ENCODE measurements around the gene SDHAF2. TPM values are rescaled to one million over a fixed set of nuclear protein-coding genes. Genes with fewer than 3 reads are reported as not detected.
"Not testable (repeated sequence)": the region's sequence is repeated elsewhere in the genome, so short reads cannot be mapped to it uniquely, and the experiment has no call there.

The SDHAF2 gene
- 37.7 and 41.8 TPM in 2 replicates for polyA plus RNA-seq (2014; cell fraction: cytosol; rRNA removed)
- 45.3 and 48.5 TPM in 2 replicates for polyA plus RNA-seq (2014; cell fraction: nucleus; rRNA removed)

- DNase-seq (ENCODE audit: low spot score): peak; percentile 95
Measured at GRCh38 chr11:61429691-61430582, at the start of gene SDHAF2, which contains the start of gene CPSF7. TSS of gene SDHAF2 (plus strand) at chr11:61430124. CDS start at chr11:61430147, 23 bp downstream. TSS of gene CPSF7 (minus strand) at chr11:61429975. CDS start at chr11:61429235, 740 bp downstream.

DNA sequence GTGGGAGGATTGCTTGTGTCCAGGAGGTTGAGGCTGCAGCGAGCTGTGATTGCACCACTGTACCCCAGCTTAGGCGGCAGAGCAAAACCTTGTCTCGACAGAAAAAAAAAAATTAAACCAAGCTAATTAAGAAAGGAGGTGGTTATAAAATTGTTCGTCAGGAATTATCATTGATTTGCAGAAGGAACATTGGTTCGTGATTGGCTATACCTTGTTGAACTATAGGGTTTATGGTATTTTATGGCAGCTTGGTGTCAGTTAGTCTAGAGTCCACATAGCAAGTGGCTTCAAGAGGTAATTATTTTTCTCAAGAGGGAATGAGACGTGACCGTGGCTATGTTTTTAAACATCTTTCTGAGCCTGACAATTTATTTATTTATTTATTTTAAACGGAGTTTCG lies 49.0 kb upstream of the SDHAF2 start:
- no peak for DNase-seq (ENCODE audit: low spot score)

- not testable (repeated sequence) for DNase-seq (ENCODE audit: low spot score)
Measured at GRCh38 chr11:61383859-61384258, 46.1 kb upstream of the SDHAF2 start.

- no peak for DNase-seq (ENCODE audit: low spot score)
Measured at GRCh38 chr11:61384271-61385242, 45.4 kb upstream of the SDHAF2 start.

DNA sequence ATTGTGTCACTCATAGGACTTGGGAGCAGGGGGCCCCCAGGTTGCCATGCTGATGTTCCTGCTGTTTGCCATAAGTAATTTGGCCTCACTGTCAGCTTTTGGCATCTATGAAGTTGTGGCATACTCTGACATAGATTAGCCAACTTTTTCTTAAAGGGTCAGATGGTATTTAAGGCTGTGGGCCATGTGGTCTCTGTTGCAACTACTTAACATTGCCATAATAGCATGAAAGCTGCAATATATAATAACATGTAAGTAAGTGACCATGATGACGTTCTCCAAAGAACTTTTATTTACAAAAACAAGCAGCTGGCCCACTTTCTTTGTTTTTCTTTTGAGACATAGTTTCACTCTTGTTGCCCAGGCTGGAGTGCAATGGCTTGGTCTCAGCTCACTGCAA lies 39.8 kb upstream of the SDHAF2 start:
- no peak for DNase-seq (ENCODE audit: low spot score)

- peak; percentile 25 for DNase-seq (ENCODE audit: low spot score)
Measured at GRCh38 chr11:61392981-61393595, 36.8 kb upstream of the SDHAF2 start.

DNA sequence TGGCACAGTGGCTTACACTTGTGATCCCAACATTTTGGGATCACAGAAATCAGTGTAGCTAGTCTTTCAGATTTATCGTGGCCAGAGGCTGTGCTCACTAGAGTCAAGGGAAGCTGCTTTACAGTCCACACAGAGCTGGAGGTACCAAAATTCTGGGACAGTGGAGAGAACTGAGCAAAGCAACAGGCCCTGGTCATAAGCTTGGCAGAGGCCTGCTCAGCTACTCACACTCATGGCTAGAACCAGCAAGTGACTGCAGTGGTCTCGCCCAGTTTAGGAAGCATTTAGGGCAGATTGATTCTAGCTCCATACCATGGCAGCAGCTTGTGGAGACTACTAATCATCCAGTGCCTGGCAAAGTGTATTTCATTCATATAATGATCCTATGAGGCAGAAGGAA lies 28.8 kb upstream of the SDHAF2 start:
- DNase-seq (ENCODE audit: low spot score): no peak

DNA sequence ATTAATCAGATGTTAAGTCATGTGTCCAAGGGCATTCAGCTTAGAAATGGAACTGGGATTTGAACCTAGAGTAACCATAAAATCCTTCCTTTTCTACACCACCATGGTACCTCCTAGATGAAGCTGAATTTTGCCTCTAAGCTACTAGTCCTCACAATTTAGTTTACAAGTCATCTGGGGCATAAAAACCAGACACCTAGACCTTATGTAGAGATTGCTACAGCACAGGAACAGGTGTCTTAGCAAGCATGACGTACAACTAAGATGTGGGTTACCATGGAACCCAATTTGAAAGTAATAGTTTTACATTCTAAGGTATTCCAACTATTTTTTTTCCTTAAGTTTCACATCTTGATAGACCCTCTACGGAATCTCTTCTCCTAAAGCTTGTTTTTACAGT lies 28.4 kb upstream of the SDHAF2 start:
- DNase-seq (ENCODE audit: low spot score): no peak

GRCh38 chr11:61403658-61404057 lies 26.3 kb upstream of the SDHAF2 start:
- no peak for DNase-seq (ENCODE audit: low spot score)

DNA sequence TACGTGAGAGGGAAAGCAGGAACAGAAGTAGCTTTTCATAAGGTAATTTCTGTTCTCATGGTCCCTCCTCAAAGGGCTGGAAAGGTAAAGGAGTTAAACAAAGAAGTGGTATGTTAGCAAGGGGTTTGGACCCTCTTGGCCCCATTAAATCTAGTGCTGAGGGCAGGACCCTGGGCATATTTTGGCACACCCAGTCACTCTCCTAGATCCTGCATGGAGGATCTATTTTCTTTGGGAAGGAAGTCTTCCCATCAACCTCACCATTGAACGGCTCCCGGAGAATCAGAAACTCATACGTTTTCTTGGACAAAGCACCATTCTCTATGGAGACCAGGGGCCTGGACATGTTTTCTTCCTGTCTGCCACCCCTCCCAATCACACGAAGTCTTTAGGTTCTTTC lies 25.8 kb upstream of the SDHAF2 start:
- DNase-seq (ENCODE audit: low spot score): no peak

- no peak for DNase-seq (ENCODE audit: low spot score)
Measured at GRCh38 chr11:61404641-61405040, 25.3 kb upstream of the SDHAF2 start.

GRCh38 chr11:61406067-61406466 lies 23.9 kb upstream of the SDHAF2 start:
- no peak for DNase-seq (ENCODE audit: low spot score)

DNA sequence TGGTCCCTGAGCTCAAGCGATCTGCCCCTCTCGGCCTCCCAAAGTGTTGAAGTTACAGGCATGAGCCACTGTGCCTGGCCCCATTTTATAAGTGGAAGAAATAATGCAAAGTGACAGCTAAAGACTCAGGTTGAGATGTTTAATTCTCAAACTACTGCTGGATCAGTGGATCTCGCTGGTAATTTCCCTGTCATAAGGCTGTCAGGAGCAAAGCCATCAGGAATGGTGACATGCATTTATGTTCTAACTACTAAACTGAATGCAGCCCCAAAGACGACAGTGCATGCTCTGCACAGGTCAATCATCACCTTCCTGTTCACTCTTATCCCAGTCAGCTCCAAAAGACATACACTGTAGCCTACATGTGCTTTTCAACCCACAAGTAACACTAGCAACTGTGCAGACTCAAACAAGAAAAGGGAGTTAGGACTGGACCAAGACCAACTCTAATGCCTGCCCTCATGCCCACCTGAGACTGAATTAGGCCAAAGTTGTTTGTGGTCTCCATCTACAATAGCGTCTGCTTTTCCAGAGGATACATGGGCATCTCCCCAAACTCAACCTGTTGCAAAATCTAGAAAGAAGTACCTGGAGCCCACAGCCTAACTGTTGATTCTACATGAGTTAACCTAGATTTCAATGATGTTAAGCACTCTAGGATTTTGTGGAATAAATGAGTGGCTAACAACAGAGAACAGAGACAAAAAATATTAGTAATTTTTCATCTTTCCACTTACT lies 22.8 kb upstream of the SDHAF2 start:
- DNase-seq (ENCODE audit: low spot score): no peak

DNA sequence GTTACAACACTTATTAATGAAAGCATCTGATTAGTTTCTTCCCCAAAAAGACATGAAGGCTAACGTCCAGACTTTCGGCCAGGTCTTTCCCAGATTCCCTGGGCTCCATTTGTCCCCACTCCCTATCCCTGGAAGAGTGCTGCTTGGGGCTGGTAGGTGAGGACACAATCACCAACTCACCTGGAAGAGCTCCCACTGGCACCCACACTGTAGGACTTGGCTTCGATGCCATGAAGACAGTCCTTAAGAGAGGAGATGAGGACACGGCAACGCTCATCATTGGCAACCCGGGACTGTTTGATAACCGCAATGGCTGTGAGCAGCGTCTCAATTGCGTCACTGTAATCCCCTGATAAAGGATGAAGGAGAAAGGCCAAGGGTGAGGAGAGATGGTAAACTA lies 18.3 kb upstream of the SDHAF2 start:
- no peak for DNase-seq (ENCODE audit: low spot score)

GRCh38 chr11:61413496-61413895 lies 16.4 kb upstream of the SDHAF2 start:
- no peak for DNase-seq (ENCODE audit: low spot score)

GRCh38 chr11:61414547-61414946 lies 15.4 kb upstream of the SDHAF2 start:
- DNase-seq (ENCODE audit: low spot score): no peak

DNA sequence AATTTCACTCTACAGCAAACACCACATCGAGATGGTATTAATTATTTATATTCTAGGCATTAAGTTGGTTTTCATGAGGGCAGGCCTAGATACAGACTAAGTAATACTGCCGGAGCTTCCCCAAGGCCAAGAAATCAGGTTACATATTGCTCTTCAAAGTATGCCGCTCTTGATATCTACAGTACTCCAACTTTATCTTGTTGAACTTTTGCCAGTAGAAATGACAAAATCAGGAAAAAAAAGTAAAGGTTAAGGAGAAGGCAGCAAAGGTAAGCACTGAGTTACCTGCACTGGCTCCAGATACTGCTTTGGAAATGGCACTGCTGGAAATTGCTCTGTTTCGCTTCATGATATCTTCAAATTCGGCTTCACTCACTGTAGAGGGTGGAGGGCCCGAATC lies 14.5 kb upstream of the SDHAF2 start:
- DNase-seq (ENCODE audit: low spot score): no peak

DNA sequence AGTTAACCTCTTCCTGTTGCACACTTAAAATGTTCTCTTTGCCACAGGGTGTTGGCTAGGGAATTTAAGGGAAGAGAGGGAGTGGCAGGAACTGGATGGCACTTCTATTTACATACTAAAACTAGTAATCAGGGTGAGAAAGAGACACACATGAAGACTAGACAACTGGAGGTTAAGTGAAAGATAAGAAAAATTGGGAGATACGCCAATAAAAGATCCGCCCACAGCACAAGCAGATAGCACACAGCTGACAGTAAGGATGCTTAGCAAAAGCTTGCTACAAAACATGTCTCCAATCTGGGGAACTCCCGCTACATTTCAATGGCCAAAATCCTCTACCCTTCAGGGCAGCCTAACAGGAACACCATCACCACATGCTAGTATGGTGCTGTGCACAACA lies 13.0 kb upstream of the SDHAF2 start:
- DNase-seq (ENCODE audit: low spot score): no peak

- DNase-seq (ENCODE audit: low spot score): no peak
Measured at GRCh38 chr11:61417670-61418069, 12.3 kb upstream of the SDHAF2 start.

GRCh38 chr11:61418136-61418535 lies 11.8 kb upstream of the SDHAF2 start:
- DNase-seq (ENCODE audit: low spot score): no peak

GRCh38 chr11:61422226-61422625 lies 7.7 kb upstream of the SDHAF2 start:
- DNase-seq (ENCODE audit: low spot score): no peak
